ENCODE measurements around the gene NOPCHAP1. TPM values are rescaled to one million over a fixed set of nuclear protein-coding genes. Genes with fewer than 3 reads are reported as not detected.

The NOPCHAP1 gene
- total RNA-seq, 4 donors from 2014 or later = 3.3 to 6.9 (median 4.5) TPM

DNA sequence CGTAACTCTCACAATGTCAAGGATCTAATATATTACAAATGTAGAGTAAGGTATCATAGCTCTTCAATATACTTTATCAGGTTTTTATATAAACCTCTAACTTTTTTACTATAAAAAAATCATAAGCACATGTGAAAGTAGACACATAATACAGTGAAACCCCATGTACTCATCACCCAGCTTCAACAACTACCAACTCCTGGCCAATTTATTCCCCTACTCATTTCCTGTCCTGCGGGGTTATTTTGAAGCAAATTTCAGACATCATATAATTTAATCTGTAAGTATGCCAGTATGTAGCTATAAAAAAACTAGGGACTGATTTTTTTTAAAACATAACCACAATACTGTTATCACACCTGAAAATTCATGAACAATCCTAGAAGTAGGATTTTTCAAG lies 47.7 kb downstream of the NOPCHAP1 start:
- 78 to 79% methylated on average over 2 of the region's 2 CpGs for WGBS, 2 donors (ENCODE audit: low coverage in 1 of 2)
- no peak for TF ChIP-seq EP300 (IDR thresholded peaks at IDR 0.05)
- TF ChIP-seq POLR2A (IDR thresholded peaks at IDR 0.05) = no peak
- TF ChIP-seq, protein P1, sequence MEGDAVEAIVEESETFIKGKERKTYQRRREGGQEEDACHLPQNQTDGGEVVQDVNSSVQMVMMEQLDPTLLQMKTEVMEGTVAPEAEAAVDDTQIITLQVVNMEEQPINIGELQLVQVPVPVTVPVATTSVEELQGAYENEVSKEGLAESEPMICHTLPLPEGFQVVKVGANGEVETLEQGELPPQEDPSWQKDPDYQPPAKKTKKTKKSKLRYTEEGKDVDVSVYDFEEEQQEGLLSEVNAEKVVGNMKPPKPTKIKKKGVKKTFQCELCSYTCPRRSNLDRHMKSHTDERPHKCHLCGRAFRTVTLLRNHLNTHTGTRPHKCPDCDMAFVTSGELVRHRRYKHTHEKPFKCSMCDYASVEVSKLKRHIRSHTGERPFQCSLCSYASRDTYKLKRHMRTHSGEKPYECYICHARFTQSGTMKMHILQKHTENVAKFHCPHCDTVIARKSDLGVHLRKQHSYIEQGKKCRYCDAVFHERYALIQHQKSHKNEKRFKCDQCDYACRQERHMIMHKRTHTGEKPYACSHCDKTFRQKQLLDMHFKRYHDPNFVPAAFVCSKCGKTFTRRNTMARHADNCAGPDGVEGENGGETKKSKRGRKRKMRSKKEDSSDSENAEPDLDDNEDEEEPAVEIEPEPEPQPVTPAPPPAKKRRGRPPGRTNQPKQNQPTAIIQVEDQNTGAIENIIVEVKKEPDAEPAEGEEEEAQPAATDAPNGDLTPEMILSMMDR (IDR thresholded peaks at IDR 0.05) = no peak
- no peak for TF ChIP-seq POLR2AphosphoS5 (IDR thresholded peaks at IDR 0.05)
- no peak for ATAC-seq

More for the DNA sequence above, 47.7 kb downstream of the NOPCHAP1 start:
- no peaks in the 10 kb centered on the region for H3K27me3 ChIP-seq
- H3K4me1 ChIP-seq = no peaks in the 10 kb centered on the region
- H3K36me3 ChIP-seq = peaks cover 0 to 29% of the 10 kb centered on the region in 2 donors
- no peaks in the 10 kb centered on the region for H3K9me3 ChIP-seq
- H3K4me3 ChIP-seq = no peak overlapping the region
- no peak overlapping the region for H3K27ac ChIP-seq

Other genes starting within 250 kb of the NOPCHAP1 start
- gene SLC41A2, start 28.0 kb upstream of the NOPCHAP1 start, total RNA-seq = 10 to 100 TPM; 24.1 to 95.4 (median 49.4) TPM
- 1 to 10 TPM; 4.0 to 8.1 (median 7.1) TPM for gene ALDH1L2, start 98.1 kb downstream of the NOPCHAP1 start, total RNA-seq
- gene WASHC4, start 121.4 kb downstream of the NOPCHAP1 start, total RNA-seq = 100 to 1,000 TPM in 1 of 4 donors, 10 to 100 TPM in 3; 32.7 to 136 (median 53.6) TPM
- 10 to 100 TPM; 17.0 to 32.4 (median 23.4) TPM for gene APPL2, start 249.9 kb downstream of the NOPCHAP1 start, total RNA-seq